Measurements from ENCODE around the gene KCNQ2. TPM values are rescaled to one million over a fixed set of nuclear protein-coding genes. Genes with fewer than 3 reads are reported as not detected.

KCNQ2 gene
- total and polyA plus RNA-seq, 3 donors from 2014 or later, result 36.2 to 60.9 (median 49.2) TPM

- Histone ChIP-seq H3K9me3 (no peaks in the 10 kb centered on the region), H3K27me3 (no peaks in the 10 kb centered on the region), H3K4me3 (no peak overlapping the region), H3K27ac (no peak overlapping the region), H3K4me1 (no peaks in the 10 kb centered on the region), H3K36me3 (ENCODE audit: low read depth, missing control alignments) (no peaks in the 10 kb centered on the region)
- DNase-seq, result no peak
- intact Hi-C loops (cut with DNase I; ENCODE audit: low total_unique reads), result no loop called here
- TF ChIP-seq POLR2A (IDR thresholded peaks at IDR 0.05) (no peak), CTCF (IDR thresholded peaks at IDR 0.05) (no peak)
- 82 to 87% methylated on average over 17 to 22 of the region's 22 CpGs for WGBS, 2 donors
These were observed 77.5 kb downstream of the KCNQ2 start for GRCh38 chr20:63394920-63395455.

GRCh38 chr20:63394069-63394919 is 78.2 kb downstream of the KCNQ2 start:
- no peaks in the 10 kb centered on the region for H3K27me3 ChIP-seq
- intact Hi-C loops (cut with DNase I; ENCODE audit: low total_unique reads), result no loop called here
- no peak for DNase-seq

GRCh38 chr20:63393566-63393965 is 78.9 kb downstream of the KCNQ2 start:
- no peaks in the 10 kb centered on the region for H3K36me3 ChIP-seq (ENCODE audit: low read depth, missing control alignments)
- no peak for TF ChIP-seq CTCF (IDR thresholded peaks at IDR 0.05)
- TF ChIP-seq POLR2A (IDR thresholded peaks at IDR 0.05), result no peak
- no peaks in the 10 kb centered on the region for H3K4me1 ChIP-seq
- no peak for DNase-seq
- 84 to 89% methylated on average over 10 to 15 of the region's 17 CpGs for WGBS, 2 donors
- intact Hi-C loops (cut with DNase I; ENCODE audit: low total_unique reads), result no loop called here
- H3K27me3 ChIP-seq, result no peaks in the 10 kb centered on the region
- H3K27ac ChIP-seq, result no peak overlapping the region
- H3K9me3 ChIP-seq, result no peaks in the 10 kb centered on the region
- no peak overlapping the region for H3K4me3 ChIP-seq

More at GRCh38 chr20:63394069-63394919, 78.2 kb downstream of the KCNQ2 start:
- H3K9me3 ChIP-seq, result no peaks in the 10 kb centered on the region
- H3K36me3 ChIP-seq (ENCODE audit: low read depth, missing control alignments), result no peaks in the 10 kb centered on the region
- TF ChIP-seq CTCF (IDR thresholded peaks at IDR 0.05) (no peak), POLR2A (IDR thresholded peaks at IDR 0.05) (no peak)
- H3K4me3 ChIP-seq, result no peak overlapping the region
- WGBS, 2 donors, result 44% methylated on average over 32 of the region's 32 CpGs; no CpG with 5 or more reads in 1 of the 2 donors
- no peak overlapping the region for H3K27ac ChIP-seq
- H3K4me1 ChIP-seq, result no peaks in the 10 kb centered on the region

- TF ChIP-seq POLR2A (IDR thresholded peaks at IDR 0.05), result no peak
- no peak for TF ChIP-seq CTCF (IDR thresholded peaks at IDR 0.05)
- Histone ChIP-seq H3K9me3 (no peaks in the 10 kb centered on the region), H3K4me3 (no peak overlapping the region), H3K4me1 (no peaks in the 10 kb centered on the region), H3K27me3 (no peaks in the 10 kb centered on the region), H3K36me3 (ENCODE audit: low read depth, missing control alignments) (no peaks in the 10 kb centered on the region), H3K27ac (no peak overlapping the region)
- 85 to 93% methylated on average over 14 to 17 of the region's 17 CpGs for WGBS, 2 donors
- no peak for DNase-seq
- intact Hi-C loops (cut with DNase I; ENCODE audit: low total_unique reads), result no loop called here
These were observed 79.7 kb downstream of the KCNQ2 start for GRCh38 chr20:63392465-63393365.

Measured in testis (tissue), 3 donors.